Transverse colon (tissue), 4 donors: ENCODE data around the gene APOF. TPM values are rescaled to one million over a fixed set of nuclear protein-coding genes. Genes with fewer than 3 reads are reported as not detected.

ENCODE experiments used
- DNase-seq: peaks from one replicate; pipeline ENCODE4 v3.0.0-alpha.2; 2019
- H3K27ac ChIP-seq, 4 donors: fragments of 200-600 bp; sonication (generic); 2 replicates each; pipeline ENCODE4 v1.5.1; 2016 to 2018; ENCODE audit warnings: inconsistent platforms in 4 of 4
- H3K27me3 ChIP-seq: fragments of 200-600 bp; sonication (generic); 2 replicates; pipeline ENCODE4 v1.5.1; 2017; ENCODE audit warnings: inconsistent platforms
- H3K36me3 ChIP-seq, 4 donors: fragments of 200-600 bp; sonication (generic); 2 replicates each; pipeline ENCODE4 v1.5.1; 2017 to 2019; ENCODE audit warnings: inconsistent platforms in 4 of 4
- H3K4me1 ChIP-seq, 4 donors: fragments of 200-600 bp; sonication (generic); 2 replicates each; pipeline ENCODE4 v1.5.1; 2017 to 2020; ENCODE audit warnings: inconsistent platforms in 4 of 4
- H3K4me3 ChIP-seq, 4 donors: fragments of 200-600 bp; sonication (generic); 1 replicate in 1 of 4; 2 replicates in 3 of 4; pipeline versions ENCODE4 v1.5.1 to v1.6.1; 2017 to 2019; ENCODE audit warnings: inconsistent platforms in 4 of 4
- H3K9me3 ChIP-seq, 2 donors: fragments of 200-600 bp; sonication (generic); 2 replicates each; pipeline ENCODE4 v1.5.1; 2017 to 2019; ENCODE audit warnings: inconsistent platforms in 2 of 2
- CTCF ChIP-seq, 5 experiments: fragments of 200-600 bp in 3 of 5; fragments of 450-650 bp in 2 of 5; sonication (generic) in 3 of 5; IDR thresholded peaks; 1 replicate in 2 of 5; 2 replicates in 3 of 5; pipeline ENCODE4 v1.5.1; 2016 to 2017; ENCODE audit warnings: antibody characterized with exemption in 5 of 5, inconsistent platforms in 3 of 5, mild to moderate bottlenecking in 2 of 5, moderate library complexity in 1 of 5
- EP300 ChIP-seq: sonication (generic); formaldehyde crosslinking; IDR thresholded peaks from one replicate; pipeline ENCODE4 v1.6.1; 2017; ENCODE audit warnings: antibody characterized with exemption, low read depth
- POLR2A ChIP-seq: fragments of 450-650 bp; IDR thresholded peaks from one replicate; pipeline ENCODE4 v1.6.1; 2016; ENCODE audit warnings: antibody characterized with exemption, mild to moderate bottlenecking, moderate library complexity
- POLR2AphosphoS5 ChIP-seq, 3 donors: sonication (generic); formaldehyde crosslinking; IDR thresholded peaks; one replicate each; pipeline ENCODE4 v1.6.1; 2016; ENCODE audit warnings: antibody characterized with exemption in 3 of 3
- WGBS, 2 donors: methylation state at CpG; one replicate each; pipeline ENCODE4 v1.1.5; 2018; ENCODE audit warnings: low coverage in 1 of 2; 5-methylcytosine and 5-hydroxymethylcytosine counted together
- in situ Hi-C, 4 donors: fragments of 200-750 bp; cut with MboI; loops; one replicate each; pipeline versions ENCODE4 v1.15.0 to v1.15.1; 2017; ENCODE audit warnings: low sequenced_read_pairs in 3 of 4, low pct_ligation_motif_present in 1 of 4, low pct_unique_long_range_greater_than_20kb in 1 of 4
- intact Hi-C: fragments of 100-400 bp; cut with DNase I; formaldehyde crosslinking; loops from one replicate; pipeline ENCODE4 v1.15.1; 2023; ENCODE audit warnings: low total_unique reads
- total RNA-seq, 4 donors: library from RNA; depleted of rRNA; stranded (reverse); fragments of >200 nt; gene quantifications; one replicate each; pipeline ENCODE4 v1.1.0, GENCODE V29; 2016

The APOF gene
- total RNA-seq, 4 donors from 2014 or later: not detected

GRCh38 chr12:56374726-56375597 is 12.3 kb upstream of the APOF start:
- Histone ChIP-seq H3K4me3 (no peak overlapping the region), H3K4me1 (no peaks in the 10 kb centered on the region), H3K9me3 (no peaks in the 10 kb centered on the region), H3K36me3 (no peaks in the 10 kb centered on the region), H3K27ac (no peak overlapping the region), H3K27me3 (no peaks in the 10 kb centered on the region)
- no peak for TF ChIP-seq POLR2A
- no peak for TF ChIP-seq EP300
- no peak for TF ChIP-seq CTCF (IDR thresholded peaks at IDR 0.05)
- no peak for TF ChIP-seq POLR2AphosphoS5 (IDR thresholded peaks at IDR 0.05)
- DNase-seq: no peak
- 59 to 69% methylated on average over 4 to 7 of the region's 7 CpGs for WGBS, 2 donors
- intact Hi-C loops: loop anchor here (5.0 kb wide), 1 partner anchor 782 kb away; no protein-coding TSS in a partner anchor
- in situ Hi-C loops: no loop called here

GRCh38 chr12:56373515-56373914 is 10.9 kb upstream of the APOF start:
- Histone ChIP-seq H3K27ac (no peak overlapping the region), H3K9me3 (no peaks in the 10 kb centered on the region), H3K27me3 (no peaks in the 10 kb centered on the region), H3K4me1 (no peaks in the 10 kb centered on the region), H3K4me3 (no peak overlapping the region), H3K36me3 (no peaks in the 10 kb centered on the region)
- in situ Hi-C loops: no loop called here
- 96 to 100% methylated on average over 1 of the region's 1 CpG for WGBS, 2 donors
- TF ChIP-seq POLR2AphosphoS5 (IDR thresholded peaks at IDR 0.05) (no peak), POLR2A (no peak), CTCF (IDR thresholded peaks at IDR 0.05) (no peak), EP300 (no peak)
- DNase-seq: no peak
- intact Hi-C loops: loop anchor here (5.0 kb wide), 1 partner anchor 784 kb away; no protein-coding TSS in a partner anchor

GRCh38 chr12:56366948-56367347 is 4.3 kb upstream of the APOF start:
- intact Hi-C loops: no loop called here
- no peak for TF ChIP-seq POLR2AphosphoS5 (IDR thresholded peaks at IDR 0.05)
- TF ChIP-seq EP300: no peak
- no peak for TF ChIP-seq POLR2A
- TF ChIP-seq CTCF (IDR thresholded peaks at IDR 0.05): no peak
- Histone ChIP-seq H3K27ac (no peak overlapping the region), H3K4me3 (no peak overlapping the region), H3K27me3 (no peaks in the 10 kb centered on the region), H3K4me1 (no peaks in the 10 kb centered on the region), H3K9me3 (no peaks in the 10 kb centered on the region), H3K36me3 (no peaks in the 10 kb centered on the region)
- in situ Hi-C loops: no loop called here
- 88 to 92% methylated on average over 2 to 3 of the region's 3 CpGs for WGBS, 2 donors
- no peak for DNase-seq

GRCh38 chr12:56361487-56362129 is 1.0 kb downstream of the APOF start:
- Histone ChIP-seq H3K27me3 (no peaks in the 10 kb centered on the region), H3K9me3 (no peaks in the 10 kb centered on the region), H3K4me3 (no peak overlapping the region), H3K36me3 (no peaks in the 10 kb centered on the region), H3K27ac (no peak overlapping the region), H3K4me1 (peaks cover 8 to 23% (median 12%) of the 10 kb centered on the region in 4 donors)
- no peak for DNase-seq
- WGBS, 2 donors: 82% methylated on average over 8 of the region's 8 CpGs; no CpG with 5 or more reads in 1 of the 2 donors
- in situ Hi-C loops: no loop called here
- TF ChIP-seq EP300: no peak
- no peak for TF ChIP-seq CTCF (IDR thresholded peaks at IDR 0.05)
- no peak for TF ChIP-seq POLR2AphosphoS5 (IDR thresholded peaks at IDR 0.05)
- intact Hi-C loops: no loop called here
